GM19463 (cell line): Measurements from ENCODE around the gene FCN2.

Experiments
- ATAC-seq: cut with Tn5 transposase; IDR thresholded peaks from one replicate; pipeline ENCODE4 v1.9.1; 2021; ENCODE audit warnings: mild to moderate bottlenecking, moderate library complexity; ENCODE audit not compliant: unreplicated experiment

FCN2 gene

GRCh38 chr9:134868751-134869553, 11.7 kb upstream of the FCN2 start:
- no peak for ATAC-seq

GRCh38 chr9:134869554-134870300, 10.9 kb upstream of the FCN2 start:
- ATAC-seq = no peak

GRCh38 chr9:134870301-134870694, 10.3 kb upstream of the FCN2 start:
- no peak for ATAC-seq

GRCh38 chr9:134870746-134871662, 9.6 kb upstream of the FCN2 start:
- no peak for ATAC-seq

GRCh38 chr9:134871697-134872340, 8.8 kb upstream of the FCN2 start:
- no peak for ATAC-seq

- no peak for ATAC-seq
Observed at GRCh38 chr9:134872482-134873231, 8.0 kb upstream of the FCN2 start.

- no peak for ATAC-seq
Observed at GRCh38 chr9:134875371-134875770, 5.2 kb upstream of the FCN2 start.

GRCh38 chr9:134877541-134877940, 3.1 kb upstream of the FCN2 start:
- no peak for ATAC-seq

- ATAC-seq = no peak
Observed at GRCh38 chr9:134879664-134880483, 736 bp upstream of the FCN2 start.

- ATAC-seq = no peak
Observed at GRCh38 chr9:134881313-134881670, 682 bp downstream of the FCN2 start.

- no peak for ATAC-seq
Observed at GRCh38 chr9:134882204-134882785, 1.7 kb downstream of the FCN2 start.

GRCh38 chr9:134883040-134883782, 2.6 kb downstream of the FCN2 start:
- ATAC-seq = no peak

- no peak for ATAC-seq
Observed at GRCh38 chr9:134884492-134884891, 3.9 kb downstream of the FCN2 start.

- ATAC-seq = no peak
Observed at GRCh38 chr9:134885001-134885678, 4.5 kb downstream of the FCN2 start.

GRCh38 chr9:134885679-134886412, 5.2 kb downstream of the FCN2 start:
- ATAC-seq = no peak

GRCh38 chr9:134886413-134886913, 5.9 kb downstream of the FCN2 start:
- ATAC-seq = no peak

GRCh38 chr9:134887219-134887618, 6.6 kb downstream of the FCN2 start:
- ATAC-seq = no peak
